ENCODE data around the gene TSHB.

- TF ChIP-seq POLR2A (IDR thresholded peaks at IDR 0.05; ENCODE audit: low read depth, low read length) (no peak), POLR2AphosphoS5 (IDR thresholded peaks at IDR 0.05; ENCODE audit: low read depth, low read length) (no peak), TAF1 (IDR thresholded peaks at IDR 0.05; ENCODE audit: borderline replicate concordance, low read depth, low read length) (no peak)
Measured at GRCh38 chr1:115012434-115012833, 17.2 kb upstream of the TSHB start.

Data from GM12892 (cell line).